Measurements from ENCODE around the gene LAPTM4A. TPM values are rescaled to one million over a fixed set of nuclear protein-coding genes. Genes with fewer than 3 reads are reported as not detected.

Gene LAPTM4A
- total RNA-seq, 4 donors from 2014 or later, result 143 to 234 (median 177) TPM

DNA sequence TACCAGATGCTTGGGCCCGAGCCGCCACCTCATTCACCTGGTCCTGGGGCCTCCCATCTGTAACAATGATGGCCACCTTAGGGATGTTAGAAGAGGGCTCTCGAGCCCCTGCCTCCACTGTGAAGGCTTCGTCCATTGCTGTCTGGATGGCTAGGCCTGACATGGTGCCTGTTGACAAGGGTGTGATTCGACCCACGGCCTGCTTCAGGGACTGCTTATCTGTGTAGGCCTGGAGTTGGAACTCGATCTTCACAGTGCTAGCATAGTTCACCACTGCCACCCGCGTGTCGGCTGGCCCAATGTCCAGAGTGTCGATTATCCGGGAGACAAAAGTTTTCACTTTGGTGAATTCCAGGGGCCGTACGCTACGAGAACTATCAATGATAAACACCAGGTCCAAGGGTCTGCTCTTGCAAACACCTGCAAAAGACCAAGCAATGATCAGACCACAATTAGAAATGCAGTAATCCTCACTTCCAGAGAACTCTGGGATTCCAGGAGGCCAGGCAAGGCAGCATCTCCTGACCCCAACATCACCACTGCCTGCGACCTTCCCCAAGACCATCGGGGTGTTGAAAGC, 45.4 kb downstream of the LAPTM4A start:
- no peak for ATAC-seq
- peaks cover 24% of the 10 kb centered on the region for H3K27me3 ChIP-seq
- no peaks in the 10 kb centered on the region for H3K9me3 ChIP-seq
- no peaks in the 10 kb centered on the region for H3K36me3 ChIP-seq
- TF ChIP-seq EP300 (IDR thresholded peaks at IDR 0.05) (no peak), POLR2A (IDR thresholded peaks at IDR 0.05) (no peak), POLR2AphosphoS5 (IDR thresholded peaks at IDR 0.05) (no peak)
- TF ChIP-seq, protein P1, sequence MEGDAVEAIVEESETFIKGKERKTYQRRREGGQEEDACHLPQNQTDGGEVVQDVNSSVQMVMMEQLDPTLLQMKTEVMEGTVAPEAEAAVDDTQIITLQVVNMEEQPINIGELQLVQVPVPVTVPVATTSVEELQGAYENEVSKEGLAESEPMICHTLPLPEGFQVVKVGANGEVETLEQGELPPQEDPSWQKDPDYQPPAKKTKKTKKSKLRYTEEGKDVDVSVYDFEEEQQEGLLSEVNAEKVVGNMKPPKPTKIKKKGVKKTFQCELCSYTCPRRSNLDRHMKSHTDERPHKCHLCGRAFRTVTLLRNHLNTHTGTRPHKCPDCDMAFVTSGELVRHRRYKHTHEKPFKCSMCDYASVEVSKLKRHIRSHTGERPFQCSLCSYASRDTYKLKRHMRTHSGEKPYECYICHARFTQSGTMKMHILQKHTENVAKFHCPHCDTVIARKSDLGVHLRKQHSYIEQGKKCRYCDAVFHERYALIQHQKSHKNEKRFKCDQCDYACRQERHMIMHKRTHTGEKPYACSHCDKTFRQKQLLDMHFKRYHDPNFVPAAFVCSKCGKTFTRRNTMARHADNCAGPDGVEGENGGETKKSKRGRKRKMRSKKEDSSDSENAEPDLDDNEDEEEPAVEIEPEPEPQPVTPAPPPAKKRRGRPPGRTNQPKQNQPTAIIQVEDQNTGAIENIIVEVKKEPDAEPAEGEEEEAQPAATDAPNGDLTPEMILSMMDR (IDR thresholded peaks at IDR 0.05), result no peak
- no peaks in the 10 kb centered on the region for H3K4me1 ChIP-seq
- no peak overlapping the region for H3K27ac ChIP-seq
- no peak overlapping the region for H3K4me3 ChIP-seq
- WGBS, 2 donors (ENCODE audit: low coverage in 1 of 2), result 89 to 92% methylated on average over 5 to 6 of the region's 17 CpGs

- ATAC-seq, result no peak
- Histone ChIP-seq H3K4me1 (no peaks in the 10 kb centered on the region), H3K27ac (no peak overlapping the region), H3K36me3 (no peaks in the 10 kb centered on the region), H3K27me3 (peaks cover 24% of the 10 kb centered on the region), H3K4me3 (no peak overlapping the region), H3K9me3 (no peaks in the 10 kb centered on the region)
- WGBS, 2 donors (ENCODE audit: low coverage in 1 of 2), result 87 to 90% methylated on average over 8 to 10 of the region's 10 CpGs
- no peak for TF ChIP-seq EP300 (IDR thresholded peaks at IDR 0.05)
- TF ChIP-seq, protein P1 (IDR thresholded peaks at IDR 0.05), result no peak
- no peak for TF ChIP-seq POLR2AphosphoS5 (IDR thresholded peaks at IDR 0.05)
- TF ChIP-seq POLR2A (IDR thresholded peaks at IDR 0.05), result no peak
Measured at GRCh38 chr2:20005067-20005627, 46.3 kb downstream of the LAPTM4A start.

DNA sequence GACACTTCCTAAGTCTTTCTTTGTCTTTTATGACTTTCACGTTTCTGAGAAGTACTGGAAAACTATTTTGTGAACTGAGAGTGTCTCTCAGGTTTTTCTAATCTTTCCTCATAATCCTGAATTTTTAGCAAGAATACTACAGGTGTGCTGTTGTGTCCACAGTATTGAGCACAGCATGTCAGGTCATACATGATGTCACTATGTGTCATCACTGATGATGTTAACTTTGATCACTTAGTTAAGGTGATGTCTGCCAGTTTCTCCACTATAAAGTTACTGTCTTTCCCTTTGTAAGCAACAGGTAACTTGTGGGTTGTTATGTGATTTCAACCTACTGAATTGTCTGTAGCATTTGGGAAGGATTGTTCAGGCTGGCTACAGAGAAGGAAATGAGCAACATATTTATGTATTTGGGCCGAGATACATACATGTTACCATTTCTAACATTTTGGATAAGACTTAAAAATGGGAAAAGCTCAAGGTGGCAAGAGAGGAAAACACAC, 50.0 kb downstream of the LAPTM4A start:
- no peak for ATAC-seq
- H3K27ac ChIP-seq, result no peak overlapping the region
- no peaks in the 10 kb centered on the region for H3K9me3 ChIP-seq
- no peaks in the 10 kb centered on the region for H3K36me3 ChIP-seq
- TF ChIP-seq POLR2AphosphoS5 (IDR thresholded peaks at IDR 0.05) (no peak), EP300 (IDR thresholded peaks at IDR 0.05) (no peak), POLR2A (IDR thresholded peaks at IDR 0.05) (no peak)
- TF ChIP-seq, protein P1 (IDR thresholded peaks at IDR 0.05), result no peak
- peaks cover 2% of the 10 kb centered on the region for H3K27me3 ChIP-seq
- no peak overlapping the region for H3K4me3 ChIP-seq
- no peaks in the 10 kb centered on the region for H3K4me1 ChIP-seq
- 85% methylated on average over 2 of the region's 2 CpGs for WGBS, 2 donors (ENCODE audit: low coverage in 1 of 2)

- H3K9me3 ChIP-seq, result no peaks in the 10 kb centered on the region
- peaks cover 5 to 16% (median 5%) of the 10 kb centered on the region in 3 donors for H3K4me1 ChIP-seq
- H3K4me3 ChIP-seq, result no peak overlapping the region
- no peaks in the 10 kb centered on the region for H3K27me3 ChIP-seq
- H3K27ac ChIP-seq, result no peak overlapping the region
- H3K36me3 ChIP-seq, result no peaks in the 10 kb centered on the region
- ATAC-seq, result no peak
- TF ChIP-seq EP300 (IDR thresholded peaks at IDR 0.05) (no peak), POLR2A (IDR thresholded peaks at IDR 0.05) (no peak), POLR2AphosphoS5 (IDR thresholded peaks at IDR 0.05) (no peak)
- TF ChIP-seq, protein P1 (IDR thresholded peaks at IDR 0.05), result no peak
Measured at GRCh38 chr2:19993731-19994130, 57.7 kb downstream of the LAPTM4A start.

GRCh38 chr2:19991895-19992294, 59.5 kb downstream of the LAPTM4A start:
- no peaks in the 10 kb centered on the region for H3K9me3 ChIP-seq
- H3K36me3 ChIP-seq, result no peaks in the 10 kb centered on the region
- TF ChIP-seq POLR2A (IDR thresholded peaks at IDR 0.05) (no peak), EP300 (IDR thresholded peaks at IDR 0.05) (no peak), POLR2AphosphoS5 (IDR thresholded peaks at IDR 0.05) (no peak)
- TF ChIP-seq, protein P1 (IDR thresholded peaks at IDR 0.05), result no peak
- no peak for ATAC-seq
- no peak overlapping the region for H3K27ac ChIP-seq
- no peaks in the 10 kb centered on the region for H3K27me3 ChIP-seq
- peaks cover 5 to 26% (median 5%) of the 10 kb centered on the region in 3 donors for H3K4me1 ChIP-seq
- no peak overlapping the region for H3K4me3 ChIP-seq
- 75 to 83% methylated on average over 1 of the region's 1 CpG for WGBS, 2 donors (ENCODE audit: low coverage in 1 of 2)

Measured in gastroesophageal sphincter (tissue), 4 donors.